ENCODE results near the gene GBF1.
A peak's percentile ranks its signal among the peaks of the same experiment; 100 is the strongest.
"Not testable (repeated sequence)": the region's sequence is repeated elsewhere in the genome, so short reads cannot be mapped to it uniquely, and the experiment has no call there.

GBF1 gene

DNA sequence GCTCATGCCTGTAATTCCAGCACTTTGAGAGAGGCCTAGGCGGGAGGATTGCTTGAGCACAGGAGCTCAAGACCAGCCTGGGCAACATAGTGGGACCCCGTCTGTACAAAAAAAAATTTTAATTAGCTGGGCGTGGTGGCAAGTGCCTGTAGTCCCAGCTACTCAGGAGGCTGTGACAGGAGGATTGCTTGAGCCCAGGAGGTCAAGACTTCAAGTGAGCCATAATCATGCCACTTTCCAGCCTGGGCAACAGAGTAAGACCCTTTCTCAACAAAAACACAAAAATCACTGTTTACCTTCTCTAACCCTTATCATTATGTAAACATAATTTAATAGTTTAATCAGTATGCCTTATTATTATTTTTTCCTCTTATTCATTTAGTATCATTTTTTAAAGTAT is 44.5 kb downstream of the GBF1 start:
- no peak for ATAC-seq (replicated peaks)
- Mint-ChIP-seq H3K4me3 (no peak overlapping the region), H3K27me3 (no peaks in the 10 kb centered on the region), H3K9me3 (no peaks in the 10 kb centered on the region), H3K27ac (no peak overlapping the region), H3K4me1 (peaks cover 11 to 19% of the 10 kb centered on the region in 2 donors), H3K36me3 (peaks cover 7 to 24% of the 10 kb centered on the region in 2 donors)
- DNase-seq, result no peak

- Mint-ChIP-seq H3K4me3 (no peak overlapping the region), H3K27me3 (no peaks in the 10 kb centered on the region), H3K36me3 (peaks cover 7 to 12% of the 10 kb centered on the region in 2 donors), H3K27ac (peak overlapping the region; percentile 9), H3K9me3 (no peaks in the 10 kb centered on the region), H3K4me1 (peaks cover 3 to 6% of the 10 kb centered on the region in 2 donors)
- ATAC-seq (replicated peaks) (no peak), DNase-seq (no peak)
These were observed 46.0 kb downstream of the GBF1 start for GRCh38 chr10:102291221-102291905.

- Mint-ChIP-seq H3K9me3 (no peaks in the 10 kb centered on the region), H3K36me3 (peaks cover 4 to 12% of the 10 kb centered on the region in 2 donors)
These were observed 51.8 kb downstream of the GBF1 start for GRCh38 chr10:102297101-102297500.

DNA sequence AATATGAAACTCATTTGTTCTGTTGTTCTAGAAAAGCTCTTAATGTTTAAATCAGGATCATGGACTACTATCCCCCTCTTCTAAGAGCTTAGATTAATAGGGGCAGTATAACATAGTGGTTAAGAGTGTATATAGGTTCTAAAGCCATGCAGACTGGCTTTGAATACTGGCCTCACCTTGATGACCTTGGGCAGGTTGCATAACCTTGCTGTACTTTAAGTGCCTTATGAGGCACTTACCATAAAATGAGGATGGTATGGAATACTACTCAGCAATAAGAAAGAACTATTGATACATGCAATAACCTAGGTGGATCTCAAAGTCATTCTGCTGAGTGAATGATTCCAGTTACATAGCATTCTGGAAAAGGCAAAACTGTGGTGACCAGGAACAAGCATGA is 53.6 kb downstream of the GBF1 start:
- Mint-ChIP-seq H3K27ac (no peak overlapping the region), H3K27me3 (no peaks in the 10 kb centered on the region), H3K4me1 (peaks cover 12 to 15% of the 10 kb centered on the region in 2 donors), H3K36me3 (peaks cover 4 to 13% of the 10 kb centered on the region in 2 donors), H3K4me3 (no peak overlapping the region), H3K9me3 (no peaks in the 10 kb centered on the region)
- ATAC-seq (replicated peaks), result no peak
- DNase-seq, result no peak

More at GRCh38 chr10:102297101-102297500, 51.8 kb downstream of the GBF1 start:
- H3K27me3 Mint-ChIP-seq, result no peaks in the 10 kb centered on the region
- DNase-seq, result no peak
- H3K4me3 Mint-ChIP-seq, result no peak overlapping the region
- no peak for ATAC-seq (replicated peaks)
- no peak overlapping the region for H3K27ac Mint-ChIP-seq
- peaks cover 12 to 15% of the 10 kb centered on the region in 2 donors for H3K4me1 Mint-ChIP-seq

DNA sequence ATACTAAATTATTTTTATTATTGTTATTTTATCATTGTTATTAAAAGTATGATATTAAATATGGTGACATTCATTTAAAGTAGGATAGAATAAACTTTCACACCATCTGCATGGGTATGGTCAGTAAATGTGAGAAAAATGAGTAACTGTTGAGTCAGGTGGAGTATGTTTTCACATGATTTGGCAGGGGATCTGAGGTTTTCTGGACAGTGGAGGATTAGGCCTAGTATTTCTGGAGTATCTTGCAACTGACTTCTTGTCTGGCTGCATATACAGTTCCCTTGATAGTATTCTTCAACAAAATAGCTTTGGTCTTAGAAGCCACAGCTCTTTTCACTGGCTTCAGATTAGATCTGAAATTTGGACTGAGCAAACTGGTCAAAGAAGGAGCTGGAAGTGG is 54.5 kb downstream of the GBF1 start:
- peak overlapping the region in 1 of 2 donors; percentile 54 for H3K4me3 Mint-ChIP-seq

GRCh38 chr10:102300278-102300843 is 55.0 kb downstream of the GBF1 start:
- ATAC-seq (replicated peaks) (peak; percentile 79 to 80), DNase-seq (no peak)
- Mint-ChIP-seq H3K27ac (peak overlapping the region; percentile 76), H3K36me3 (peaks cover 5 to 13% of the 10 kb centered on the region in 2 donors), H3K4me1 (peaks cover 12 to 15% of the 10 kb centered on the region in 2 donors), H3K27me3 (no peaks in the 10 kb centered on the region), H3K9me3 (no peaks in the 10 kb centered on the region), H3K4me3 (peak overlapping the region; percentile 54 to 55)

More for the DNA sequence above, 54.5 kb downstream of the GBF1 start:
- H3K4me1 Mint-ChIP-seq, result peaks cover 12 to 15% of the 10 kb centered on the region in 2 donors
- H3K9me3 Mint-ChIP-seq, result no peaks in the 10 kb centered on the region
- peak overlapping the region; percentile 76 for H3K27ac Mint-ChIP-seq
- DNase-seq (no peak), ATAC-seq (replicated peaks) (peak; percentile 41 to 50)
- H3K27me3 Mint-ChIP-seq, result no peaks in the 10 kb centered on the region
- H3K36me3 Mint-ChIP-seq, result peaks cover 4 to 13% of the 10 kb centered on the region in 2 donors

- not testable (repeated sequence) for H3K27ac Mint-ChIP-seq; H3K9me3 Mint-ChIP-seq; H3K4me3 Mint-ChIP-seq; ATAC-seq (replicated peaks); DNase-seq; H3K27me3 Mint-ChIP-seq
- Mint-ChIP-seq H3K4me1 (peaks cover 14 to 15% of the 10 kb centered on the region in 2 donors), H3K36me3 (peaks cover 5 to 13% of the 10 kb centered on the region in 2 donors)
These were observed 55.6 kb downstream of the GBF1 start for GRCh38 chr10:102300912-102301311.

DNA sequence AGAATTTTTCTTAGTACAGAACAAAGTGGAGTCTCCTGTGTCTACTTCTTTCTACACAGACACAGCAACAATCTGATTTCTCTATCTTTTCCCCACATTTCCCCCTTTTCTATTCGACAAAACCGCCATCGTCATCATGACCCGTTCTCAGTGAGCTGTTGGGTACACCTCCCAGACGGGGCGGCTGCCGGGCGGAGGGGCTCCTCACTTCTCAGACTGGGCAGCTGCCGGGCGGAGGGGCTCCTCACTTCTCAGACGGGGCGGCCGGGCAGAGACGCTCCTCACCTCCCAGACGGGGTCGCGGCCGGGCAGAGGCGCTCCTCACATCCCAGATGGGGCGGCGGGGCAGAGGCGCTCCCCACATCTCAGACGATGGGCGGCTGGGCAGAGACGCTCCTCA is 56.0 kb downstream of the GBF1 start:
- Mint-ChIP-seq H3K4me1 (peaks cover 15 to 17% of the 10 kb centered on the region in 2 donors), H3K36me3 (peaks cover 5 to 17% of the 10 kb centered on the region in 2 donors)
- not testable (repeated sequence) for ATAC-seq (replicated peaks); H3K4me3 Mint-ChIP-seq; H3K27me3 Mint-ChIP-seq; DNase-seq; H3K9me3 Mint-ChIP-seq; H3K27ac Mint-ChIP-seq

GRCh38 chr10:102302611-102303010 is 57.3 kb downstream of the GBF1 start:
- peaks cover 15 to 19% of the 10 kb centered on the region in 2 donors for H3K4me1 Mint-ChIP-seq
- H3K36me3 Mint-ChIP-seq, result peaks cover 12 to 28% of the 10 kb centered on the region in 2 donors
- H3K27me3 Mint-ChIP-seq, result no peaks in the 10 kb centered on the region
- no peak overlapping the region for H3K4me3 Mint-ChIP-seq
- DNase-seq, result no peak
- no peaks in the 10 kb centered on the region for H3K9me3 Mint-ChIP-seq
- ATAC-seq (replicated peaks), result no peak
- H3K27ac Mint-ChIP-seq, result no peak overlapping the region

DNA sequence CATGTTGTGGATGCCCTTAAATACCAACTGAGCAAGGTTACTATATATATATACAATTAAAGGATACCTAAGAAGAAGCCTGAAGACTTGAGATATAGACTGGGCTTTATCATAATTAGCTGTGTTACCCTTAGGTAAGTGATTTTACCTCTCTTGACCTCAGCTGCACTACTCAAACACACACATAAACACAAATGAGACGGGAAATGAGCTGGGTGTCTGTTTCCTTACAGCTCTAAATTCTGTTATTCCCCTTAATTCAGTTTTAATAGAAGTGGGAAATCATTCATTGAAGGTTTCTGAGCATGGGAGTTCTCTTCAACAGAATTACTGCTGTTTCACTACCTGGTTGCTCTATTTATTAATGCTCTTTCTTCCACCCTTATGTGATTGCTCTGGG is 60.7 kb downstream of the GBF1 start:
- DNase-seq (no peak), ATAC-seq (replicated peaks) (no peak)
- no peaks in the 10 kb centered on the region for H3K9me3 Mint-ChIP-seq
- H3K4me1 Mint-ChIP-seq, result peaks cover 18 to 28% of the 10 kb centered on the region in 2 donors
- peaks cover 15 to 31% of the 10 kb centered on the region in 2 donors for H3K36me3 Mint-ChIP-seq
- H3K27me3 Mint-ChIP-seq, result no peaks in the 10 kb centered on the region
- no peak overlapping the region for H3K4me3 Mint-ChIP-seq
- H3K27ac Mint-ChIP-seq, result no peak overlapping the region

DNA sequence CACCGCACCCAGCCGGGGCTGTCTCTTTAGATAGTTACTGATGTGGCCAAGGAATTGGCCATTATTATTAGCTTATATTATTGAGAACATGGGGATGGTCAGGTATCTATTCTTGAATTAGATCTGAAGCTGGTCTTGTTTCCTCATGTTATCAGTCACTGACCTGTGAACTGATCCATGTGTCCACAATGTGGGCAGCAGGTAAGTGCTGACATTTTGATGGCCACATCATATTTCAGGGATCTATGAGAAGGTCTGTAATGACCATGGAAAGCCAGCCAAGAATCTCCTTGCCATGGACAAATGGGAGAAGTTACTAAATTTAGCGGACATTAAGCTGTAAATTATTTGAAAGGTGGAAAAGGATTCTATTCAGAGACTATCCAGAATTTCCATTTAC is 61.4 kb downstream of the GBF1 start:
- no peaks in the 10 kb centered on the region for H3K27me3 Mint-ChIP-seq
- ATAC-seq (replicated peaks) (no peak), DNase-seq (no peak)
- no peak overlapping the region for H3K4me3 Mint-ChIP-seq
- no peaks in the 10 kb centered on the region for H3K9me3 Mint-ChIP-seq
- peaks cover 12 to 31% of the 10 kb centered on the region in 2 donors for H3K36me3 Mint-ChIP-seq
- H3K27ac Mint-ChIP-seq, result no peak overlapping the region
- peaks cover 18 to 35% of the 10 kb centered on the region in 2 donors for H3K4me1 Mint-ChIP-seq

GRCh38 chr10:102308318-102308717 is 63.0 kb downstream of the GBF1 start:
- Mint-ChIP-seq H3K36me3 (peaks cover 12 to 27% of the 10 kb centered on the region in 2 donors), H3K4me1 (peaks cover 22 to 51% of the 10 kb centered on the region in 2 donors)
- H3K27ac Mint-ChIP-seq; H3K27me3 Mint-ChIP-seq; H3K4me3 Mint-ChIP-seq; H3K9me3 Mint-ChIP-seq; ATAC-seq (replicated peaks); DNase-seq: not testable (repeated sequence)

GRCh38 chr10:102309236-102309635 is 63.9 kb downstream of the GBF1 start:
- H3K4me3 Mint-ChIP-seq, result peak overlapping the region in 1 of 2 donors; percentile 17
- peaks cover 26 to 56% of the 10 kb centered on the region in 2 donors for H3K4me1 Mint-ChIP-seq
- no peak overlapping the region for H3K27ac Mint-ChIP-seq

GRCh38 chr10:102309916-102310315 is 64.6 kb downstream of the GBF1 start:
- no peak for ATAC-seq (replicated peaks)
- Mint-ChIP-seq H3K36me3 (peaks cover 15 to 40% of the 10 kb centered on the region in 2 donors), H3K9me3 (no peaks in the 10 kb centered on the region), H3K4me3 (no peak overlapping the region), H3K4me1 (peaks cover 30 to 63% of the 10 kb centered on the region in 2 donors), H3K27ac (peak overlapping the region; percentile 20), H3K27me3 (no peaks in the 10 kb centered on the region)
- DNase-seq, result no peak

More at GRCh38 chr10:102309236-102309635, 63.9 kb downstream of the GBF1 start:
- ATAC-seq (replicated peaks) (peak; percentile 57 to 83), DNase-seq (no peak)
- Mint-ChIP-seq H3K9me3 (no peaks in the 10 kb centered on the region), H3K27me3 (no peaks in the 10 kb centered on the region), H3K36me3 (peaks cover 13 to 33% of the 10 kb centered on the region in 2 donors)
